ENCODE measurements around the gene HRH2.
"Not testable (repeated sequence)": the region's sequence is repeated elsewhere in the genome, so short reads cannot be mapped to it uniquely, and the experiment has no call there.

Gene HRH2

DNA sequence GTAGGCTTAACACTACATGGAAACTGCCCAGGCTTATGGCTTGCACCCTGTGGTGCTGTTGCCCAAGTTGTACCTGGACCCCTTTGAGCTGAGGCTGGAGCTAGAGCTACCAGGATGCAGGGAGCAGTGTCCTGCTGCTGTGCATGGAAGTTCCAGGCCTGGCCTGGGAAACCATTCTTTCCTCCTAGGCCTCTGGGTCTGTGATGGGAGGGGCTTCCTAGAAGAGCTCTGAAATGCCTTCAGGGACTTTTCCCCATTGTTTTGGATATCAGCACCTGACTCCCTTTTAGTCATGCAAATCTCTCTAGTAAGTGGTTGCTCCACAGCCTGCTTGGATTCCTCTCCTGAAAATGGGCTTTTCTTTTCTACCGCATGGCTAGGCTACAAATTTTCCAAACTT is 7.9 kb upstream of the HRH2 start:
- DNase-seq, result no peak

DNA sequence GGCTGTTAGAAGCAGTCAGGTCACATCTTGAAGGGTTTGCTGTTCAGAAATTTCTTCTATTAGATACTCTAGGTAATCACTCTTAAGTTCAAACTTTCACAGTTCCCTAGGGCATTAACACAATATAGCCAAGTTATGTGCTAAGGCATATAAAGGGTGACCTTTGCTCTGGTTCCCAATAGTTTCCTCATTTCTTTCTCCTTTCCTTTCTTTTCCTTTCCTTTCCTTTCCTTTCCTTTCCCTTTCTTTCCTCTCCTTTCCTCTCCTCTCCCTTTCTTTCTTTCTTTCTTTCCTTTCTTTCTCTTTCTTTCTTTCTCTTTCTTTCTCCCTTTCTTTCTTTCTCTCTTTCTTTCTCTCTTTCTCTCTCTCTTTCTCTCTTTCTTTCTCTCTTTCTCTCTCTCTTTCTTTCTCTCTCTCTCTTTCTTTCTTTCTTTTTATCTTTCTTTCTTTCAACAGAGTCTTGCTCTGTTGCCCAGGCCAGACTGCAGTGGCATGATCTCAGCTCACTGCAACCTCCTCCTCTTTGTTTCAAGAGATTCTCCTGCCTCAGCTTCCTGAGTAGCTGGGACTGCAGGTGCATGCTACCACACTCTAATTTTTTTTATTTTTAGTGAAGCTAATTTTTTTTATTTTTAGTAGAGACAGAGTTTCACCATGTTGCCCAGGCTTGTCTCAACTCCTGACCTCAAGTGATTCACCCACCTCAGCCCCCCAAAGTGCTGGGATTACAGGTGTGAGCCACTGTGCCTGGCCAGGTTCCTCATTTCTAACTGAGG is 7.3 kb upstream of the HRH2 start:
- not testable (repeated sequence) for DNase-seq

DNA sequence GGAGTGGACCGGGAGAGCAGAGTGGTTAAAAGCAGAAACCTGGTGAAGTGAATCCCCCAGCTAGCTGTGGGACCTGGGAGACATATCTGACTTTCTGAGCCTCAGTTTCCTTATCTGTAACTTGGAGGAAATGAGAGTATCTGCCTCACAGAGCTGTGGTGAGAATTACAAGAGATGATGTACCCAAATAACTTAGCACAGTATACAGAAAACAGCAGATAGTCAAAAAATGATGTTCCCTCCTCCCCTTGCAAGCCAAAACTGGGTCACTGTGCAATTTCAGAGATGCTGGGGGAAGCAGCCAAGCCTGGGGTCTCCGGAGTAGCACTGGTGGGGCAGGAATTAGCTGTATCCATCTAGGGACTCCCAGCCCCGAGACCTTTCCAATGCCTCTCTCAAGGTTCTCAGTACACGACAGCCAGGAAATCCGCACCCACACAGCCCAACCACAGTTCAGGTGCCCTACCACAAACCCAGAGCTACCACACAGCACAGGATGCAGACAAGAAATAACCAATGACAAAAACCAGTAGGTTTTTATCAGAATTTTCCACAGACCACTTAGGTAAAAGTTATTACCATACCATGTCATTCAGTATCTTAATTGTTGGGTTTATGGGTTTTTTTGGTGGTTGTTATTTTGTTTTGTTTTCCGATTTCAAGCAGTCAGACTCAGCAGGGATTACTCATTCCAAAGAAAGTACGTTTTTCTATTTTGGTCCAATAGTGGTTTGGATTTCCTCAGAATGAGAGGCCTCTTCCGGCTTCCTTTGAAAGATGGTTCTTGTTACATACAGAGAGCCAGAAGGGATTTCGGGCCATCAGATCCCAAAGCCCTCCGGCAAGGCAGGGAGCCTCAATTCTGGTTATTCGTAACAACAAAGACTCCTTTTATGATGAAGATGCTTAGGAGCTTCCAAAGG is 4.9 kb upstream of the HRH2 start:
- DNase-seq, result no peak

DNA sequence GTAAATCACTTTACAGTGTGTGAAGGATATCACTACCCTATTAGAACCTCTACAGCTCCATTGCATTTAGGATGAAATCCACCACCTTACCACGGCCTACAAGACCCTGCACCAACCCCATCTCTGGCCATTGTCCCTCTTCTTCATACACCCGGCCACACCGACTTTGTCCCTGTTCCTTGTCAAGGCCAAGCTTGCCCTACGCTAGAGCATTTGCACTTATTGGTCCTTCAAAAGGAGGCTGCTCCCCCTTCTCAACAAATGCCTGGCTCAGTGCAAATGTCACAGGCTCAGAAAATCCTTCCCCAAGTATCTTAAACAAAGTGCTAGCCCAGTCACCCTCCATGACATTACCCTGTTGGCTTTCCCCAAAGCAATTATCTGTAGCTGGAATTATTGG is 4.1 kb upstream of the HRH2 start:
- DNase-seq, result no peak

DNA sequence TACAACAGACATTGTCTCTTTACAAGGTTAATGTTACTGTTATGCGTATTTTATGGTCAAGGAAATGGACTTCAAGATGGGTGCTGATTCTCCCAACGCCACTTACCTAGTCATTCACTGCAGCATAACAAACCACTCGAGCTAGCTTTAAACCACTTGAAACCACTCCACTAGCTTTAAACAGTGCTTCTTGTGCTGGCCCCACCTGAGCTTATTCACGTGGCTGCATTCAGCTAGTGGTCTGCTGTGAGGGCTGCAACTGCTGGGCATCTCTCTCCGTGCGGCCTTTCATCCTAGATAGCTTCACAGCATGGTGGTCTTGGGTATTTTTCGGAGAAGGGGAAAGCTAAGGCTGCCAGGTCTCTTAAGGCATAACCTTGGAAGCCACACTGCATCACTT is 3.5 kb upstream of the HRH2 start:
- no peak for DNase-seq

DNA sequence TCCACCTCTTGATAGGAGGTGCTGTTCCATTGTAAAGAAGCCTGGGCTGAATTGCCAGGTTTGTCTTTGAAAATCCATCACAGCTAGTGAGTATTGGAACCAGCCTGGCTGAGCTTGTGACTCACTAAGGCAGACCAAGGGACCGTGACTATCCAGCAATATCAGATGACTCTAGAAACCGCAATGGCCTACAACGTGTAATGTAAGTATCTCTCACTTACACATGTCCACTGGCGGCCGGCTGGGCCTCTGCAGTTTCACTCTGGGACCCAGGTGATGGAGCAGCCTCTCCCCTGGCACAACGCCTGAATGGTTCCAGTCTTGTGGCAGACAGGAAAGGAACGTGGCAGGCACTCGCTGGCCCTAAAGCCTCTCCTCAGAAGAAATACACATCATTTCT is 3.1 kb upstream of the HRH2 start:
- no peak for DNase-seq

DNA sequence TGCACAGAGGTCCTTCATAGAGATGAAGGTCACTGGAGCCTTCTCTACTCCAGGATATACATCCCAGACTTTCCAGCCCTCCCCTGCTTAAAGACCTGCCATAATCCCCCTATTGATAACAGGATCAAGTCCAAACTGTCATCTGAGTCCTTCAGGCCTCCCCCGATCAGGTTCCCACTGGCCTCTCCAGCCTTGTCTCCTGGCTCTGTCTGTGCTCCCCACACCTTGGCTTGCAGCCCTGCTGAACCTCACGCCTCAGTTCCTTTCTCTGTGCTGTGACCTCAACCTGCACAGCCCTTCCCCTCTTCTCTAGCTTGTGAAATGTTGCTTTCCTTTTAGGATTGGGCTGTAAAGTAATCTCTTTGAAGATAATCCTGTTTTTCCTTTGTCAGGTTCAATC is 2.5 kb upstream of the HRH2 start:
- no peak for DNase-seq

DNA sequence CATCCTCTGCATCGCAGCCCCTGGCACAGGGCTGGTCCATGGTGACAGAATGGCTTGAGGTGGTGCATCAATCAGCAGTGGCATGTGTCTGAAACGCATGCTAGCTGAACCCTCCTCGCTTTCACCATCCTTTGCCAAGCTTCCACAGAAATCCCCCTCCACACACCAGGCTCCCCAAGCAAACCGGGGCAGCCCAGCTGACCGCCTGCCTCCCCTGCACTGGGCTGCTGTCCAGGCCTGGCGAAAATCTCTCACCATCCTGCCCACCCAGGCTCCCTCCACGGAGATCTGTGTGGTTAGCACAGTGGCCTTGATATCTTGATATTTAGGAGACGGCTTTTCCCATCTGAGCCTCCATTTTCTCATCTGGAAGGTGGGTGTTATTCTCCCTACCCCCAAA is 905 bp upstream of the HRH2 start:
- no peak for DNase-seq

DNA sequence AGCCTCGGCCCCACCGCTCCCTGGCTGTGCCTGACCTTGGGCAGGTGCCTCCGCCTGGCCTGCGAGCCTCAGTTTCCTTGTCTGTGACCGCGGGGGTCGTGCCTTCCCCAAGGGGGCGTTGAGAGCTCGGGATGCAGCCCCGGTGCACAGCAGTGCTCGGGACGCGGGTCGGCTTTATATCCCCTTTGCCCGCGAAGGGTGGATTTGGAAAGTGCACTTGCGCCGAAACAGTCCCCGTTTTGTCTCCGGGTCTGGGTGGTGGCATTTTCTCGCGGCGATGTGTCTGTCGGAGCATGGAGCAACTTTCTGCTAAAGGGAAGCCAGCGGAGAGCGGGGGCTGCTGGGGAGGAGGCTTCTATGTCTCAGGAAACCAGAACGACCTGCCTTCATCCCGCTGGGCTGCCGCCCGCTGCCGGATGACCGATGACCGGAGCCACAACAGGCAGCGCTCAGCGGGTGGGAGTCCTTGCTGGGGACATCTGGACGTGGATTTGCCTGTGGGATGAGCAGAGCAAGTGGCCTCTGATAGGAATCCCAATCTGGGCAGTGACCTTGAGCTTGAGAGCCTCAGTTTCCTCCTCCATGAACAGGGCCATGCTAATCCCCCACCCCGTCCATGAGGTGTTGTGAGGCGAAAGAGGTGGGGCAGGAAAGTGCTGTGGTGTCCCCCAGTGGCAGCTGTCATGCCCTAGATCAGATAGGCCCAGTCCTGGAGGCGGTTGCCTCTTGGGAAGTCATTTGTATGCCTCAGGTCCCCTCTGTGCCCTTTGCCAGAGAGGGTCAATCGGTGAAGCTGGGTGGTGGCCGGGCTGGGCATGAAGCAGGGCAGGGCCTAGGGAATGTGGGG is 651 bp downstream of the HRH2 start:
- no peak for DNase-seq

DNA sequence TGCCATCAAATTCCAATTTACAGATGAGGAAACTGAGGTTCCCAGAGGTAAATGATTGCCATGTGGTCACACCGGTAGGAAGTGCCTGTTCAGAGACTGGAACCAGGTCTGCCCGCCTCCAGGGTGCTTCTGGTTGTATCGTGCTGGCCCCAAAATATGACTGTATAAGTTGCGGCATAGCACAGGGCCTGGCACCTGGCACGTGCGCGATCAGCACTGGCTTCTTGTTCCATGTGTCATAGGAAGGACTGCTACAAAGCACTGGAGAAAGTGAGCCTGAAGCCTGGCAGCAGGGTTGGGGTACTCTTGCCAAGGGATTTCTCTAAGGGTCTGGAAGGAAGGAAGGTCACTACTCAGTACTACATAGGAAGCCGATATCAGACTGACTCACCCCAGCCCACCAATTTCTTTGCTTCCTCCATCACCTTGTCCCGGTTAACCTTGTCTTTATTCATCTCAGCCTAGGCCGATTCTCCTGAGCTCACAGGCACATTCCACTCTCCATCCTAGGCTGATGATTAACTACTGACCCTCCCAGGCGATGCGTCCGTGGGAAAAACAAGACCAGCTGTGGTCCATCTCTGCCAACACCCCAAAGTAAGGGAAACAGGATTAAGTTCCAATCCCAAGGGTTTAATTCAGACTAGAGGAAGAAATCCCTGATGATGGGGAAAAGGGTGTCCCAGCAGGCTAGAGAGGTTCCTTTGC is 1.8 kb downstream of the HRH2 start:
- DNase-seq, result no peak

DNA sequence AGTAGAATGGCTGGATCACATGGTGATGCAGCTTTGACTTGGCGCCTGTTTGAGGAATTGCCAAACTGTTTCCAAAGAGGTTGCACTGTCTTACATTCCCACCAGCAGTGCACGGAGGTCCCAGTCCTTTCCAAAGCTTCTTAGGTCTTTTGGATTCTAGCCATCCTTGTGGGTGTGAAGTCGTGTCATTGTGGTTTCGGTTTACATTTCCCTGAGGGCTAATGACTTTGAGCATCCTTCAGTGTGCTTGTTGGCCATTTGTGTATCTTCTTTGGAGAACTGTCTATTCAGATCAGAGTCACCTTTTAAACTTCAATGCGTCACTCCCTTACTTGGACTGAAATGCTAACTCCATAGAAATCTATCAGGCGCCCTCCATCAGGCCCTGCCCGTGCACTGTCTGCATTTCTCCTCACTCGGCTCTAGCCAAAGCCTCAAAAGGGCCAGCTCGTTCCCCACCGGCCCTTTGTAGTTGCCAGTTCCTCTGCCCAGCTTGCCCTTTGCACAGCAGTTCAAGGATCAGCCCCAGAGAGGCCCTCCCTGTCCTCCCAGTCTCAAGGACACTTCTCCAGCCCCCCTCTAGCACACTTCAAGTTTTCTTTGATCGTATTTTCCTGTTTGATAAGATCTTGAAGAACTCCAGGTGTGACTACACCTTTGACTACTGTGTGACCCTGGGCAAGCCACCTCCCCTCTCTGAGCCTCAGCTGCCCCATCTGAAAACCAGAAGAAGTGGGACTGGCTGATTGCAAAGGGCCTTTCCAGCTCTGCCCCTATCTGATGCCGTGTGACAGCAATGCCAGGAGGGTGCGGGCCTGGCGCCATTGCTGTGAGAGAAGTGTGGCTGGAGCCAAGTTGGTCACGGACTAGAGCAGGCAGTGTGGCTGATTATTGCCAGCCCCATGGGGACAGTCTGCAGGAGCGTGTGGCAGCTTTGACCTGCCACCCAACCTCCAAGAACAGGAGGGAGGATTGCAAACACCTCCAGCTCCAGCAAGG is 5.6 kb downstream of the HRH2 start:
- no peak for DNase-seq

DNA sequence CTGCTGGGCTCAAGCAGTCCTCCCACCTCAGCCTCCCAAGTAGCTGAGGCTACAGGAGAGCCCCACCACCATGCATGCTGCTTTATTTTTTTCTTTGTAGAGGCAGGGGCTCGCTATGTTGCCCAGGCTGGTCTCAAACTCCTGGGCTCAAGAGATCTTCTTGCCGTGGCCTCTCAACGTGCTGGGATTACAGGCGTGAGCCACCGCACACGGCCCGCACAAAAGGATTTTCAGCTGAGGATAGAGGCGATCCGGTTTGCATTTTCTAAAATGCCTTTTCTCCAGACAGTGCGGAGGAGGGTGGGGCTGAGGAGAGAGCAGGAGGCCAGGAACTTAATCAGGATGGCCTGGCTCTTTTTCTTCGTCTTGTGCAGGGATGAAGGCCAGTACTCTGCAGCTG is 6.9 kb downstream of the HRH2 start:
- no peak for DNase-seq

DNA sequence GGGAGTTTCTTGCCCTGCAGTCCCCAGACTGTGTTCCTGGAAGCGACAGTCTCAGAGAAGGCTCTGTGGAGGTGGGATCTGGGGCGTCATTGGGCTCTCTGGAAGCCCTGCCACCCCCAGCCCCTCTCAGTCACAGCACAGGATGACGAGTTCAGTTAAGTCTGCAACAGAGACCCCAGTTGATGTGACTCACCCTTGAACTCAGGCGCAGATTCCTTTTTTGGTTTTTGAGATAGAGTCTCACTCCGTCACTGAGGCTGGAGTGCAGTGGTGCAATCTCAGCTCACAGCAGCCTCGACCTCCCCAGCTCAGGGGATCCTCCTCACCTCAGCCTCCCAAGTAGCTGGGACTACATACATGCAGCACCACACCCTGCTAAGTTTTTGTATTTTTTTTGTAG is 8.3 kb downstream of the HRH2 start:
- DNase-seq, result no peak

DNA sequence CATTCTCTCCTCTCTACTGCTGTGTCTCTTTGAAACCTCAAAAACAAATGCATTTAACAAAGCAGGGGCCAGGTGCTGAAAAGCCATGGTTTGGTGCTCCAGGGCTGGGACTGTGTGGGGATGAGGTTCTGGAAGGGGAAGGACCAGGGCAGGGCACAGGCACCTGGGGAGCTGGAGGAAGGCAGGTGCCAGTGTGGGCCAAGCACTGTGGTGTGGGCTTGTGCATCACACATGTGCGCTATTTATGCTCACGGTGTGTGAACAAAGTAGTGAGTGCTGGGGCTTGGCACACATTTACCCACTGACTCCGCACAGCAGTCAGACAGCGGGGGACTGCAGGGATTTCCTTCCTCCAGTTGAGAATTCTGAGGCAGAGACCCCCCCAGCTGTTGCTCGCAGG is 10.1 kb downstream of the HRH2 start:
- no peak for DNase-seq

DNA sequence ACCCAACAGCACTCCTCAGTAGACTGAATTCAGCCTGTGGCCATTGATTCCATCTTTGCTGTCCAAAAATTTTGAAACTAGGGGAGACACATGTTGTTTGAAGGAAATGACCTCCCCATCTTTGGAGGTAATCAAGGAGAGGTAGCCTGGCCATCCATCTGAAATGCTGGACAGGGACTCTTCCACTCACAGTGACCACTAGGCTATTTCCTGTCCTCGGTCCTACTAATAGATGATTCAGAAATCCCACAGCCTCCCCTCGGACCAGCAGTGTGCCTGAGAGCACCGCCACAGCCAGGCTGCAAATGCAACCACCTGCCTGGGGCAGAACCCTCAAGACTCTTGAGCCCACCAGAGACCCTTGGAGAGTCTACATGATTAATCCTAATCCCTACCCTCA is 12.5 kb downstream of the HRH2 start:
- DNase-seq, result no peak

DNA sequence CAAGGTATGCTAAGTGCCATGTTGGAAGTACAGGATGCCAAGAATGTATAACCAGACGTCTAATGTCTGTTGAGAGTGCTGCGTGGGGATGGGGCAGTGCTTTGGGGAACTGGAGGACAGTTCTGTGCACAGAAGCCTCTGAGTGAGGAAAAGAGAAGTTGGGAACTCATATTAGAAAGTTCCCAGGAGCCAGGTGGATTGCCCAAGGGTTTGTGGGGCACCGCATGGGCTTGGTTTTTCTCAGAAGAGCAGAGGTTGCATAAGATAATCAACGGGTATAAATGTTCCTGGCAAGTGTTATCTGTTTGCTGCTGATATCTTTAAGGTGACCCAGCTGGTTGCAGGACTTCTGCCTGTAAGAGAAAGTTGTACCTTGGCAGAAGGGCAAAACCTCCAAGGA is 13.1 kb downstream of the HRH2 start:
- DNase-seq, result no peak

DNA sequence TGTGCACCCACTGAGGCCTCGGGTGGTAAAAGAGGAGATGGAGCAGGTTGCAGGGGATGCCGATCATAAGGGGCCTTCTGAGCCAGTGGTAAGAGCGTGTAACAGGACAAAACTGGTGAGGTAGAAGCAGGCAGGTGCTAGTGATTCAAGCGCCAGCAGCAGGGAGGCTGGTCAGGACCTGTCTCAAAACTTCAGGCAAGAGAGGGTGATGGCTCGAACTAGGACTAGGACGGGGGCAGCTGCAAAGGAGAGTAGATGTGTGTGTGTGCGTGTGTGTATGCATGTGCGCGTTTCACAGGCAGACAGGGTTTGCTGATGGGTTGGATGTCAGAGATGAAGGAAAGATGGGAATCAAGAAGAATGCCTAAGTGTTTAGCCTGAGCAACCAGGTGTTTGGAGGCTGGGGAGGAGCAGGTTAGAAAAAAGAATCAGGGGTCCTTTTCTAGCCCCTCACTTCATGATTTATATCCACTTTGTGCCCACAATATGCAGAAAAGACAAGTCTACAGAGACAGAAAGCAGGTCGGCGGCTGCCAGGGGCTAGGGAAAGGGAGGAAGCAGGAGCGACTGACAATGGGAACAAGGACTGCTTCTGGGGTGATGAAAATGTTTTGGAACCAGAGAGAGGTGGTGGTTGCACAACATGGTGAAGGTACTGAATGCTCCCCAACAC is 15.2 kb downstream of the HRH2 start:
- no peak for DNase-seq

DNA sequence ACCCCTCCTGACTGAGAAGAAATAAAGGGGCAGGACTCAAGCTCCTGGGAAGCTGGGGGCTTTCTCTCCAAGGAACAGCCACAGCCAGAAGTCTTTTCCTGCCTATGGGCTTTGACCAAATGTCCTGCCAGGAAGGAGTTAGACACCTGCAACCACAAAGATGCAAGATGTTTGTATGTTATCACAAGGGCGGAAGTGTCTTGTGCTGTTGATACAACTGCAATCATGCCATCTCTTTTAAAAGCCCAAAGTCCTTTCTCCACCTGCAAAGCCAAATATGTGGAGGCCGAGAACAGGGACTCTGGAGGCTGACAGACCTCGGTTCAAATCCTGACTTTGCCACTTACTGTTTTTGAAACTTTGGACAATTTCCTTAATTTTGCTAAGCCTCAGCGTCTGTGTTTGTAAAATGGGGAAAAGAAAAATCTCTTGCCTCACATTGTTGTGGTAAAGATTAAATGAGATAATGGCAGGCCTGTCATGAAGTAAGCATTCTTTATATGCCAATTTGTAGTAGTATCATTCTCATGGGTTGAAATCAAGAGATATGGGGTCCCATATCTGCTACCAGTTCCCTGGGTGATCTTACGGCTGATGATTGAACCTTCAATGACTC is 17.0 kb downstream of the HRH2 start:
- DNase-seq, result no peak

DNA sequence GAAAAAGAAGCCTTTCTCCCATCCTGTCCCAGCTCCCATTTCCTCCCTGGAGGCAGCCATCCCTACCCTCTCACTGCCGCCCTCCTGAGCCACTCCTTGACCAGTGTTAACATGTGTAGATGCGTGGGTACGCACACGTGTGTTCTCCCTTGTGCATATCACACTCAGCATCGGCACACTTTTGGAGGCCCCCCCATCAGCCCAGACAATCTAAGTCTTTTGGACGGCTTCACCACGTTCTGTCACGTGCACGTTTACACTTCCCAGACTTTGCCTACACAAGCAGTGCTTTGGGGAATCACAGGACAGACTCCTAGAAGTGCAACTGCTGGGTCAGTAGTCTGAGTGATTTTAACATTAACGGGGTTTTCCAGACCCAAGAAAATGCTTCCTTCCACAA is 18.0 kb downstream of the HRH2 start:
- no peak for DNase-seq

DNA sequence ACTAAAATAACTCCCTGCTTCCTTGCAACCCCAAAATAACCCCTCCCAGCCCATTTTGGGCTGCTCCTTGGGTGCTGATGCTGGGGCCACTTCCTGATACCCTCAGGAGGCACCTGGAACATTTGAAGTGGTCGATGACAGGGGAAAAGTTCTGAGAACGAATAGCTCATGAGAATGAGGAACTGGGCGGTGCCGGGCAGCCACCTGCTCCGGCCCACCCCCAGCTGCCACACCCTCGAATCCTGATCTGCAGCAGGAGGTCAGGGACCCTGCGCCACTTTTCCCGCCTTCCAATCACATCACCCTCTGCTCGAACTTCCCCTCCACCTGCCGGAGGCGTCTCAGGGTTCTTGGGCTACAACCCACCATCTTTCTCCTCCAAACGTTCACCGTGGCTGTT is 19.7 kb downstream of the HRH2 start:
- no peak for DNase-seq
